Fibroblast of upper back skin (primary cell): ENCODE data around the gene CCR1.
"Not testable (repeated sequence)": the region's sequence is repeated elsewhere in the genome, so short reads cannot be mapped to it uniquely, and the experiment has no call there.

Experiments used
- DNase-seq: peaks from one replicate; pipeline ENCODE4 v3.0.0-alpha.2; 2013

CCR1 gene

GRCh38 chr3:46209746-46210470 lies 1.8 kb upstream of the CCR1 start:
- DNase-seq: no peak

- no peak for DNase-seq
These were observed 940 bp upstream of the CCR1 start for GRCh38 chr3:46209053-46209452.

GRCh38 chr3:46207514-46207913 lies 599 bp downstream of the CCR1 start:
- not testable (repeated sequence) for DNase-seq

DNA sequence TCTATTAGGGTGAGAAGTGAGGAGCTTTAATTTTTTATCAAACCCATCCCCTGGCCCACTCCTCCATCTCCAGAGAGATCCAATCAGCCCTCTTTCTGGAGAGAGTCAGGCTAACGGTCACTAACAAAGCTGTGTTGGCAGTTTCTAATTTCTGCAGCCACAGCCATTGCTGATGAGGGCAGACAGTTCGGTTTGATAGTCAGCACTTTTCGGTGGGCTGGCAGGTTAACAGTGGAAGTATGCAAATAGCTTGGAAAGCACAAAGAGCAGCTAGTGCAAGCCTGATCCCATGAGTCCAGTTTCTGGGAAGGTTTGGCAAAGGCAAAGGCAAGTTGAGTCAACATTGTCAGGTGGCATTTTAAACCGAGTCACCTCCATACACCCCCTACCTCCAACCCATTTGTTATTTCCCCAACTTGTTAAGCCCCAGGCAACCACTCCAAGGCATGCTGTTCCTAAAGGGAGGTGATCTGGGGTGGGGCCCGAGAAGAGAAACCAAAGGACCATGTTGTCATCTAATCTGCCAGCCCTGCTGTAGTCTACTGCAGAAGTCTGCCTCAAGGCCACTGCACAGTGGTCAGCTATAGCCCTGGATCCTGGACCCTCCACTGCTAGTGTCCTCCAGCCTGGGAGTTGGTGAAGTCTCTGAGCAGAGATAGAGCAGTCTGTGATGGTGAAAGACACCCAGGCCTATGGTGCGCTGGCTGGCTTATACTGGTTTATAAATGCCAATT lies 1.7 kb downstream of the CCR1 start:
- no peak for DNase-seq

DNA sequence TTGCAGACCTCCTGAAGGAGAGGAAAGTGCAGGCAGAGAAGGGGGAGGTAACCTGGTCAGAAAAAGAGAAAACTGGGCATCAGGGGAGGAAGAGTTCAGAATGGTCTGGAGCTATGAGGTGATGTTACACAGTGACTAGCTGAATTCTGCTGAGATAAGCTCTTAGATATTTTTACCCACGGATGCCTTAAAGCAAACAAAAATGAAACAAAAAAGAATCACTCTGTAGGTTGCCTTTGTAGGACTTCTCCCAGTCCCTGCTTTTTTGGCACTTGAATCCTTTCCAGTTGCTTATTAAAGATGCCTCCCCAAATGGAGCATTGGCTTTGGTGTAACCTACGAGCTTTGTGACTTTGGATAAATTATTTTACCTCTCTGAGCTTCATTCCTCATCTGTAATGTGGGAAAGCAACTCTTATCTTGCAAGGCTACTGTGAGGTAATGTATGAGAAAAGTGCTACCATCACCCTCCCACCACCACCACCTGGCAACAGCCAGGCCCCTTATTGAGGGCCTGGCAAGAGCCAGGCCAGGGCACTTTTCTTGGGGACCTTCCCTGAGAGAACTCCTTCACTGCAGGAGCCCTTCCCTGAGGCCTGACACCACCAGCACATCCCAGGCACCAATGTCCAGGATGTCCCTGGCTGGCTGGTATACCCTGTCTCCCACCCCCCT lies 2.7 kb downstream of the CCR1 start:
- no peak for DNase-seq

GRCh38 chr3:46203681-46204080 lies 4.4 kb downstream of the CCR1 start:
- DNase-seq: no peak

GRCh38 chr3:46202535-46202934 lies 5.6 kb downstream of the CCR1 start:
- DNase-seq: no peak

- DNase-seq: no peak
These were observed 7.3 kb downstream of the CCR1 start for GRCh38 chr3:46200790-46201189.

DNA sequence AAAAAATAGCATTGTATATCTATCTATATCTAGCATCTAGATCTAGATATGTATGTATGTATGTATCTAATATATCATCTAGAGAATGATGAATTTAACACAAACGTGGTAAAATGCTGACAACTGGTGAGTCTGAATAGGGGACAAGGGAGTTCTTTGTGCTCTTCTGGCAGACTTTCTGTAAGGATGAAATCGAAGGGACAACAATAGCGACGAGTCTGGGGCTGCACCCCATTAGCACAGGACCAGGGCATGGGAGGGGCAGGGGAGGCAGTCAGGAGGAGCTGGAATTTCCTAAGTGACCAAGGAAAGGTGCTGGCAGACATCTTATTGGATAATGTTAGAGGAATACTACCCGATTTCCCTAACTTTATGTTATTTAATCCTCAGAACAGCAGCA lies 7.9 kb downstream of the CCR1 start:
- no peak for DNase-seq

DNA sequence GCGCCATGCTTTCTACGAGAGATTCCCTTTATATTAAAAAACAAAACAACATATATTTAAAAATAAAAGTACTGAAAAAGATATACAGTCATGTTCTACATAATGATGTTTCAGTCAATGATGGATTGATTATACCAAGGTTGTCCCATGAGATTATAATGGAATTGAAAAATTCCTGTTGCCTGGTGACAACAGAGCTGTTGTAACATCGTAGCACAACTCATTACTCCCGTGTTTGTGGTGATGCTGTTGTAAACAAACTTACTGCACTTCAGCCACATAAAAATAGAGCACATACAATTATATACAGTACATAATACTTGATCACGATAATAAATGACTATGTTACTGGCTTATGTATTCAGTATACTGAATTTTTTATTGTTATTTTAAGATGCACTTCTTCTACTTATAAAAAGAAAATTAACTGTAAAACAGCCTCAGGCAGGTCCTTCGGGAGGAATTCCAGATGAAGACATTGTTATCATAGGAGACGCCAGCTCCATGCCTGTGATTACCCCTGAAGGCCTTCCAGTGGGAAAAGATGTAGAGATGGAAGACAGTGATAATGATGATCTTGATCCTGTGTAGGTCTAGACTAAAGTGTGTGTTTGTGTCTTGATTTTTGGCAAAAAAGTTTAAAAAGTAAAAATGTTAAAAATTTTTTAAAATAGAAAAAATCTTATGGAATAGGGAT lies 11.7 kb downstream of the CCR1 start:
- no peak for DNase-seq

- DNase-seq: no peak
These were observed 13.1 kb downstream of the CCR1 start for GRCh38 chr3:46194868-46195553.

GRCh38 chr3:46193436-46193835 lies 14.7 kb downstream of the CCR1 start:
- no peak for DNase-seq

DNA sequence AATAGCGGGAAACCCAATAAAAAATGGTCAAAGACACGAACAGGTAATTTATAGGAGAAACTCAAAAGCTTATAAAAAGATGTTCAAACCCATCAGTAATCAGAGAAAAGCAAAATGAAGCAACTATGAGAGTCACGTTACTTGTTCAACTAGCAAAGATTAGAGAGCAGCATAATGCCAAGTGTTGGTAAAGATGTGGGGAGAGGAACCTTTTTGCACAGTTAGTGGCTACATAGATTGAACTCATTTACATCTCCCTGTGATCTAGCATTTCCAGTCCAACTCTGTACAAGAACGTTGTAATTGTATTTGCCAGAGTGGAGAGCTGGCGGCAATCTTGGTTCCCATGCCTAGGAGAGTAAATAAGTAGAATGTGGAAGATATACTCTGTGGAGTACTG lies 15.2 kb downstream of the CCR1 start:
- no peak for DNase-seq

GRCh38 chr3:46191730-46192129 lies 16.4 kb downstream of the CCR1 start:
- no peak for DNase-seq

GRCh38 chr3:46188708-46189107 lies 19.4 kb downstream of the CCR1 start:
- DNase-seq: no peak

DNA sequence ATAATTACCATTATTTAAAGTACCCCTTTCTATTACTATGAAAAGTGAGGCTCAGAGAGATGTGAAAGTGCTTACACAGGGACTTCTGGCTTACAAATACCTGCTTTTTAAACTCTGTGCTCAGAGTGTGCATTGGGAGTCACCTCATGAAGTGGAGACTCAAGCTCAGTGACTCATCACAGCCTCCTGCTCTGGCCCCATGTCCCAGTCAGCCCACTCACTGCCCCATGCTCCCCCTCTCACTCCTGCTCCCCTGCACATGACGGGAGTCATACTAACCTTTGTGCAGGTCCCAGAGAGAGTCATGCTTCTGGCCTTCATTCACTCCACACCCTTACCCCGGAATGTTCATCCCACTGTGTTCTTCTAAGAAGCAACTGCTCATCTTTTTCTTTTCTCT lies 20.2 kb downstream of the CCR1 start:
- peak; percentile 25 for DNase-seq

DNA sequence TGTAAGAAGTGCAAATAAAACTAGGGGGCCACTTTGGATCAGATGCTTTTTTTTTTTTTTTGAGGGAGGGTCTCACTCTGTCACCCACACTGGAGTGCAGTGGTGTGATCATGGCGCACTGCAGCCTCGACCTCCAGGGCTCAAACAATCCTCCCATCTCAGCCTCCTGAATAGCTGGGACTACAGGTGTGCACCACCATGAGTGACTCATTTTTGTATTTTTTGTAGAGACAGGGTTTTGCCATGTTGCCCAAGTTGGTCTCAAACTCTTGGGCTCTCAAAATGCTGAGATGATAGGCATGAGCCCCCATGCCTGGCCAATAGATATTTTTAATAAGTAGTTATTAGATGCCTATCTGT lies 20.8 kb downstream of the CCR1 start:
- no peak for DNase-seq

DNA sequence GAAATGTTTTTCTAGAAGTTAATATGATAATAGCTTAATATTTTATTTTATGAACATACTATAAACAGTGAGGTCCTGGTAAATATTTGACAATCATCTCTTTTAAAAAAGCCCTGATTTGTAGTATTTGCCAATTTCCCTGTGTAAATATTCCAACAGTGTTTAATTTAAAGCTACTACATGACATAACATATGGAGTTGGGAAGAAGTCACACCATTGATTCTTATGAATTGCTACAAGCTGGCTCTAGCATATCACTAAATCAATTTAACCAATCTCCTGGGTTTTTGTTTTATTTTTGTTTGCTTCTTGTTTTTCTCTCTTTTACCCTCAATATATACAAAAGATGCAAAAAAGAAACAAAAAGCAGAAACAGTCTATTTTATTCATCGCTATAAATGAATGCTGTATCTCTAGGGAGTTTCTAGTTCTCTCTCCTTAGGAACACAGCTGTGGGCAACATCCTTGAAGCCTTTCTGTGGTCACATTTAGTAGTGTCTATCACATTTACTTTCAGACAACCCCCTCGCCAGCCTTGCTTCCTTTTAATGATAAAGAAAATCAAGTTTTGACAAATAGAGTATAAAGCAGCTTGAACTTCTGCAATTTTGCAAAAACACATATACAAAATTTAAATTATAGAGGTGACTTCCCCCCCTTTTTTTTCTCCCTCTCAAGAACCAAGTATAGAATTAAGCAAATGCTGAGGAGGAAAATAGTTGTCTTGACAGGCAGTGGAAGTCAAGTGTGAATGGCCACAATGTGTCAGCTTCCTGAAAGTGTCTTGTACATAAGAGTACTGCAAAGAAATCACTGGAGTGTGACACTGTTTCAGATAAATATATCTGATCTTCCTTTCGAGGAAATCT lies 21.4 kb downstream of the CCR1 start:
- DNase-seq: no peak

DNA sequence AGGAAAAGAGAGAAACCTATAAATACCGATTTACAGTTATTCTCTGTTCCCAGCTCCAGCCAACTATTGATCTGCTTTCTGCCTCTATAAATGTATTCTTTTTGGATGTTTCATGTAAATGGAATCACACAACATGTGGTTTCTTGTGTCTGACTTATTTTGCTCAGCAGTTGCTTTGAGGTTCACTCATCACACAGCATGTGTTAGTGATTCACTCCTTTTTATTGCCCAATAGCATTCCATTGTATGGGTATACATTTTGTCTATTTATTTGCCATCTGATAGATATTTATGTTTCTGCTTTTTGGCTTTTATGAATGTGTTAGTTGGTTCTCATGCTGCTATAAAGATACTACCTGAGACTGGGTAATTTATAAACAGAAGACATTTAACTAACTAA lies 23.6 kb downstream of the CCR1 start:
- peak; percentile 80 for DNase-seq

DNA sequence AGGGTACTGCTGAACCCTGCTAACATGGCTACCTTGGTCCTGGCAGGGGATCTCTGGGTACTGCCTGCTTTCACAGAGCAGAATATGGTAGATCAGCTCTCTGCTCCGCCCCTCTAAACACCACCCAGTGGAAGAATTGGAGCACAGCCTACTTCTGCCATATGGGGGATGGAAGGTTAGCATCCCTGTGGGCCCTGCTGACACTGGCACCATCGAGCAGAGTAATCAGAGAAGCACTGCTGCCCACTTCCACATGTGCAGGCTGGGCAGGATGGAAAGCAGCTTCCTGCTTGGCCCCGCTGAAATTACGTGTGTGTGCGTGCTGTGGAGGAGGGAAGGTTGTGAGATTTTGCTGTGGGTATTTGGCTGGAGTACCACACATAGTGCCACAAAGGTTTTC lies 24.8 kb downstream of the CCR1 start:
- no peak for DNase-seq

- DNase-seq: no peak
These were observed 39.3 kb downstream of the CCR1 start for GRCh38 chr3:46168583-46169345.
